SK-N-MC (cell line): ENCODE measurements around the gene UGT1A10.

Experiments
- EZH2 ChIP-seq: fragments of 200-600 bp; sonication (generic); IDR thresholded peaks from one replicate; pipeline ENCODE4 v1.6.1; 2017; ENCODE audit warnings: antibody characterized with exemption
- POLR2AphosphoS5 ChIP-seq: IDR thresholded peaks from 2 replicates; pipeline ENCODE4 v1.6.1; 2012; ENCODE audit warnings: mild to moderate bottlenecking, low read depth, low read length, borderline replicate concordance

DNA sequence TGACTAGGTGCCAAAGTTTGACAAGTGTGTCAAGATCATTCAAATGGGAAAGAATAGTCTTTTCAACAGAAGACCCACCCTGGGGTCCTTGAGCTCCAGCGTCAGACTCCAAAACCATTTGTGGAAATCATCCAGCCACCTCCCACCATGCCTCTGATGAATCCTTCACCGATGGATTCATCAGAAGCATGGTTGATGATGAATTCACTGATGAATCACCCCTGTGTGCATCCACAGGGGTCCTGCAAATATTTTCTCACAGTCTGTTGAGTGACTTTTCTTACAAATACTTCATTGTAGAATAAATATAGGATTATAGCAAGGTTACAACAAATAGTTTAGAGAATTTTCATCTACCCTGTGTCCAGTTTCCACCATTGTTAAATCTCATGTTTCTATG, 39.8 kb downstream of the UGT1A10 start:
- TF ChIP-seq EZH2, result no peak
- no peak for TF ChIP-seq POLR2AphosphoS5
